Measurements from ENCODE around the gene CLPX.

The CLPX gene

DNA sequence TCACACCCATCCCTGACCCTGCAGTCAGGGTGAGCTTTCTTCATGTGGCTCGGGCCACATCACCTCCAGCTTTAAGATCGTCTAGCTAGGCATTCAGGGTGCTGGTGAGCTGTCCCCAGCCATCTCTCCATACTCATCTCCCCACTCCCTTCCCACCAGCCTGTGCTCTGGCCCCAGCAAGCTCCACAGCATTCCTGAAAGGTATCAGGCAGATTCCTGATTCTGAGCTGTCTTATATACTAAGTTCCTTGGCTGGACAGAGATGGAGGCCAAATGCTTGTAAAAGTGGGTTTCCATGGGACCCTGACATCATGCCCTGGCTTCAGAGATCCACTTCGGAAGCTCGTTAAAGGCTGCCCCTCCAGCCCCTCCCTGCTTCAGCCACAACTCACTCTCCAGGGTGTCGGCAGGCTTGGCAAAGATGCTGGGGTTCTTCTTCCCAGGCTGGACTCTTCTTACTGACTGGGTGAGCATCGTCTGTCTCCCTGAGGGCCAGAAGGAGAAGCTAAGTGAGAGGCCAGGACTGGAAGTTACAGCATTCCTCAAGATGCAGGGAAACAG lies 22.2 kb upstream of the CLPX start:
- no peak overlapping the region for H3K4me3 ChIP-seq (replicated peaks; ENCODE audit: low read depth, low read length)
- DNase-seq (ENCODE audit: extremely low read depth, low read depth): no peak
- no peak for TF ChIP-seq CTCF (IDR thresholded peaks at IDR 0.05; ENCODE audit: low read depth, low read length, missing control alignments)

DNA sequence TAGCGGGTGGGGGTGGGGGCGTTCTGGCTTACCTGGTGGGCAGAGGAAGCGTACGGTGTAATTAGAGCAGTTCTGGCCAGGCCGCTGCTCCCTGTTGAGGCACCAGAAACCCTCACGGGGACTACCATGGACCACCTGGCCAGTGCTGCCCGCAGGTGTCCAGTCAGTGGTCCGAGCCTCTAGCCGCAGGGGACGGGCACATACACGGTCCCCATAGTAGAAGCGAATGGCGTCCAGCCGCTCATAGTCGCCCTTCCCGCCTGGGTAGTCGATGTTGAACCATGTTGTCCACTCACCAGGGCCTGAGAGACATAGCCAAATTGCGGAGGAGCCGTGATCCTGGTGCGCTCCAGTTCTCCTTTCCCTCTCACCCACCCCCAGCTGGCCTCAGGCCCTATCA lies 21.6 kb upstream of the CLPX start:
- H3K4me3 ChIP-seq (replicated peaks; ENCODE audit: low read depth, low read length): no peak overlapping the region
- no peak for DNase-seq (ENCODE audit: extremely low read depth, low read depth)

DNA sequence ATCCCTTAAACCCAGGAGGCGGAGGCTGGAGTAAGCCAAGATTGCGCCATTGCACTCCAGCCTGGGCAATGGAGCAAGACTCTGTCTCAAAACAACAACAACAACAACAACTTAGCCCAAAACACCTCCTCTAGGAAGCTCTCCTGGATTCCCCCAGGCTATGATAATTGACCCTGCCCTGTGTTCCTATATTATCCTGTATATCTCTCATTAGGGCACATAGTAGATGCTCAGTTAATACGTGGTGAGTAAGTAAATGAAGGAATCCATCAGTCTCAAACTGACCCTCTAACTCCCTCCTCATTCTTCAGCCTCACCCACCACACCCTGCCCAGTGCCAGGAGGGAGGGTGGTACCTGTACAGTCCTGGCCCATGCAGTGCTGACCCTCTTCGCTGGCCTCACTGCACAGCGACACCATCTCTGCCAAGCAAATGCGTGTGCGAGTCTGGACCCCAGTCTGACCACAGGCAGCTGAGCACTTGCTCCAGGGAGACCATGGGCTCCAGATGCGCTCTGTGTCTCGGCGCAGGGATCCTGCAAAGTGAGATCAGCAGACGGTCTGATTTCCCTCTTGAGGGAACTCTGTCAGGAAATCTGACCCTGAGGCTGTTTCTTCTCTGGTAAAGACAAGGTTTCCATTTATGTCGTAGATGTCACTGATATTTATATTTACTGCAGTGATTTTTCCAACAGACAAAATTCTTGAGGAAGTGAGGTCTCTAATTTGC lies 20.0 kb upstream of the CLPX start:
- DNase-seq (ENCODE audit: extremely low read depth, low read depth): no peak
- TF ChIP-seq CTCF (IDR thresholded peaks at IDR 0.05; ENCODE audit: low read depth, low read length, missing control alignments): no peak
- no peak overlapping the region for H3K4me3 ChIP-seq (replicated peaks; ENCODE audit: low read depth, low read length)

More for the DNA sequence above, 21.6 kb upstream of the CLPX start:
- no peak for TF ChIP-seq CTCF (IDR thresholded peaks at IDR 0.05; ENCODE audit: low read depth, low read length, missing control alignments)

DNA sequence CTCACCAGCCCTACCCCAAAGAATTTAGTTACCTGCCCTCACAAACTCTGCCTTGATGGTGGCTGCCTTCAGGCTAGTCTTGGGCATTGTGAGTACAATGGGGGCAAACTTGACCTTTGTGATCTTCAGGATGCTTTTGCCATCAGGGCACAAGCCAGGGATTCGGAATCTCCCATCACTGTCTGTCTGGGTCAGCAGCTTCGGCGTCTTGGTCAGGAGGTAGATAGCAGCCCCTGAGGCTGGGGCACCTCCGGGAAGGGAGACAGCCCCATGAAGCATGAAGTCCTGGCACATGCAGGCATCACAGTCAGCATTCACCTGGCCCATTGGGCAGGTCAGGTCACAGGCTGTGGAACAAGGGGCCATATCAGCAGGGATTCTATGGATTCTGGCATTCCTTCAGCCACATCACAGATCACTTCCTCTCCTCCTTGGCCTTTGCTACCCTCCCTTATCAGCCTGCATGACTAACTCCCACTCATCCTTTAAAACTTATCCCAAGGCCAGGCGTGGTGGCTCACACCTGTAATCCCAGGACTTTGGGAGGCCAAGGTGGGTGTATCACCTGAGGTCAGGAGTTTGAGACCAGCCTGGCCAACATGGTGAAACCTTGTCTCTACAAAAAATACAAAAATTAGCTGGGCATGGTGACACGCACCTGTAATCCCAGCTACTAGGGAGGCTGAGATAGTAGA lies 19.2 kb upstream of the CLPX start:
- H3K4me3 ChIP-seq (replicated peaks; ENCODE audit: low read depth, low read length): no peak overlapping the region
- no peak for DNase-seq (ENCODE audit: extremely low read depth, low read depth)
- TF ChIP-seq CTCF (IDR thresholded peaks at IDR 0.05; ENCODE audit: low read depth, low read length, missing control alignments): no peak

- H3K4me3 ChIP-seq (replicated peaks; ENCODE audit: low read depth, low read length): no peak overlapping the region
- no peak for TF ChIP-seq CTCF (IDR thresholded peaks at IDR 0.05; ENCODE audit: low read depth, low read length, missing control alignments)
- DNase-seq (ENCODE audit: extremely low read depth, low read depth): no peak
These were observed 16.8 kb upstream of the CLPX start for GRCh38 chr15:65201918-65202317.

- DNase-seq (ENCODE audit: extremely low read depth, low read depth): no peak
- no peak for TF ChIP-seq CTCF (IDR thresholded peaks at IDR 0.05; ENCODE audit: low read depth, low read length, missing control alignments)
- no peak overlapping the region for H3K4me3 ChIP-seq (replicated peaks; ENCODE audit: low read depth, low read length)
These were observed 13.4 kb upstream of the CLPX start for GRCh38 chr15:65198571-65198970.

Measured in HFF-Myc (cell line).